Endothelial cell of umbilical vein (primary cell): ENCODE results near the gene CDCA5. TPM values are rescaled to one million over a fixed set of nuclear protein-coding genes. Genes with fewer than 3 reads are reported as not detected.
A peak's percentile ranks its signal among the peaks of the same experiment; 100 is the strongest.

Source experiments
- BruUV-seq: library from RNA; stranded (reverse); fragments of 400-500 nt; replicated peaks from 2 replicates; lab custom pipeline; 2021; lab: Mats Ljungman, UMichigan
- CTCF ChIA-PET: fragments of 300-600, 350-600 bp; sonication (Branson Sonifier 250); formaldehyde crosslinking; loops from one replicate; lab custom pipeline; 2021; ENCODE audit warnings: antibody characterized with exemption, inconsistent platforms; lab: Charles Lee
- POLR2A ChIA-PET: fragments of 300-600, 350-600 bp; sonication (Branson Sonifier 250); formaldehyde crosslinking; loops from one replicate; lab custom pipeline; 2021; ENCODE audit warnings: antibody characterized with exemption, inconsistent platforms; lab: Charles Lee
- DNase-seq: peaks from one replicate; pipeline ENCODE4 v3.0.0-alpha.2; 2011; ENCODE audit warnings: low read depth, low spot score
- FAIRE-seq: peaks from 2 replicates; lab custom pipeline; 2011; peaks lifted over from hg19 to GRCh38; lab: Jason Lieb, UNC
- H2AFZ ChIP-seq: 2 replicates; pipeline ENCODE4 v1.6.0; 2012; ENCODE audit warnings: low read depth, low read length, control low read depth, inconsistent platforms
- H3K27ac ChIP-seq: 2 replicates; pipeline ENCODE4 v1.5.1; 2011; ENCODE audit warnings: low read depth, mild to moderate bottlenecking, control low read depth, low read length, moderate library complexity; ENCODE audit not compliant: insufficient read depth
- H3K27me3 ChIP-seq, 2 experiments: 2 replicates each; pipeline versions ENCODE4 v1.6.0 to v1.6.1; 2011; ENCODE audit warnings: low read length in 2 of 2, mixed read lengths in 1 of 2; ENCODE audit not compliant: control insufficient read depth in 2 of 2, insufficient read depth in 2 of 2
- H3K36me3 ChIP-seq, 2 experiments: 2 replicates in 1 of 2; 3 replicates in 1 of 2; pipeline ENCODE4 v1.5.1; 2011; ENCODE audit warnings: low read length in 2 of 2, mild to moderate bottlenecking in 1 of 2, moderate library complexity in 1 of 2; ENCODE audit not compliant: control insufficient read depth in 2 of 2, insufficient read depth in 2 of 2; ENCODE audit errors: extremely low read depth in 1 of 2
- H3K4me1 ChIP-seq: 3 replicates; pipeline ENCODE4 v1.5.1; 2011; ENCODE audit warnings: mild to moderate bottlenecking, low read length; ENCODE audit not compliant: control insufficient read depth, insufficient read depth; ENCODE audit errors: extremely low read depth
- H3K4me2 ChIP-seq: 2 replicates; pipeline ENCODE4 v1.6.1; 2011; ENCODE audit warnings: low read length, control low read depth, mixed read lengths; ENCODE audit not compliant: insufficient read depth
- H3K4me3 ChIP-seq, 3 experiments: fragments of 200-600 bp in 1 of 3; sonication (generic), shearing (Covaris generic) in 1 of 3; replicated peaks in 1 of 3; 2 replicates each; pipeline ENCODE4 v1.5.1; 2011 to 2016; ENCODE audit warnings: control low read depth in 3 of 3, low read length in 3 of 3, mild to moderate bottlenecking in 2 of 3, inconsistent platforms in 1 of 3, low read depth in 1 of 3, moderate library complexity in 1 of 3; ENCODE audit not compliant: insufficient read depth in 1 of 3
- H3K79me2 ChIP-seq: 2 replicates; pipeline ENCODE4 v1.6.0; 2012; ENCODE audit warnings: low read length, inconsistent platforms; ENCODE audit not compliant: control insufficient read depth, insufficient read depth
- H3K9ac ChIP-seq: replicated peaks from 2 replicates; pipeline ENCODE3; 2011; ENCODE audit warnings: low read length, control low read depth; ENCODE audit not compliant: insufficient read depth; ENCODE audit errors: extremely low read depth
- H3K9me1 ChIP-seq: replicated peaks from 3 replicates; pipeline ENCODE4 v1.6.0; 2011; ENCODE audit warnings: mild to moderate bottlenecking, low read length; ENCODE audit not compliant: control insufficient read depth, insufficient read depth; ENCODE audit errors: extremely low read depth
- H3K9me3 ChIP-seq: replicated peaks from 2 replicates; pipeline ENCODE4 v1.5.1; 2012; ENCODE audit warnings: low read length, inconsistent platforms; ENCODE audit not compliant: control insufficient read depth, insufficient read depth
- H4K20me1 ChIP-seq: replicated peaks from 2 replicates; pipeline ENCODE3; 2011; ENCODE audit warnings: mild to moderate bottlenecking, low read length; ENCODE audit not compliant: control insufficient read depth, insufficient read depth; ENCODE audit errors: extremely low read depth
- EZH2 ChIP-seq: IDR thresholded peaks from 2 replicates; pipeline ENCODE4 v1.6.1; 2012; ENCODE audit warnings: borderline replicate concordance, low read depth, mild to moderate bottlenecking, moderate library complexity, low read length, inconsistent platforms; ENCODE audit not compliant: severe bottlenecking
- FOS ChIP-seq: IDR thresholded peaks from 2 replicates; pipeline ENCODE4 v1.6.1; 2011; ENCODE audit warnings: mild to moderate bottlenecking, low read length, moderate library complexity, borderline replicate concordance; ENCODE audit not compliant: insufficient read depth
- GATA2 ChIP-seq: IDR thresholded peaks from 2 replicates; pipeline ENCODE4 v1.7.0; 2011; ENCODE audit warnings: low read depth, mild to moderate bottlenecking, moderate library complexity, mixed read lengths, low read length; ENCODE audit not compliant: insufficient read length, insufficient read depth
- JUN ChIP-seq: IDR thresholded peaks from 2 replicates; pipeline ENCODE4 v1.6.1; 2011; ENCODE audit warnings: borderline replicate concordance, low read depth; ENCODE audit not compliant: insufficient read length, insufficient read depth
- MYC ChIP-seq: IDR thresholded peaks from one replicate; pipeline ENCODE4 v1.6.1; 2011; ENCODE audit warnings: mild to moderate bottlenecking, low read depth, low read length
- POLR2A ChIP-seq: IDR thresholded peaks from 2 replicates; pipeline ENCODE4 v1.6.1; 2012; ENCODE audit warnings: low read depth, mild to moderate bottlenecking, control low read depth, low read length
- POLR2AphosphoS5 ChIP-seq: IDR thresholded peaks from 2 replicates; pipeline ENCODE4 v1.6.1; 2012; ENCODE audit warnings: low read depth, mild to moderate bottlenecking, control low read depth, low read length, moderate library complexity; ENCODE audit not compliant: insufficient read depth
- dilution Hi-C: fragments of 300-500 bp; cut with MboI; formaldehyde crosslinking; loops from one replicate; pipeline ENCODE4 v1.15.0; 2019; ENCODE audit warnings: low sequenced_read_pairs; ENCODE audit not compliant: extremely low pct_ligation_motif_present
- intact Hi-C: fragments of 100-400 bp; cut with micrococcal nuclease; formaldehyde crosslinking; loops from one replicate; pipeline ENCODE4 v1.10.0; 2022
- polyA plus RNA-seq, 4 experiments: library from polyadenylated mRNA; depleted of rRNA in 3 of 4; stranded (reverse) in 3 of 4; unstranded in 1 of 4; fragments of >200 nt; gene quantifications; 2 replicates each; pipeline versions ENCODE4 v1.2.1 to v1.2.3, GENCODE V29; 2011 to 2012; ENCODE audit warnings: missing spikeins in 1 of 4
- total RNA-seq: library from RNA; stranded (reverse); gene quantifications from 2 replicates; pipeline ENCODE4 v1.2.3, GENCODE V29; 2021
- TF ChIP-seq, protein P1 (sequence below), 2 donors: IDR thresholded peaks; 1 replicate in 1 of 2; 2 replicates in 1 of 2; pipeline ENCODE4 v1.5.1; 2011; ENCODE audit warnings: low read length in 2 of 2, mild to moderate bottlenecking in 2 of 2, moderate library complexity in 2 of 2, control low read depth in 1 of 2, inconsistent platforms in 1 of 2, low read depth in 1 of 2; ENCODE audit not compliant: insufficient read depth in 1 of 2; ENCODE audit errors: extremely low read depth in 1 of 2
- TF ChIP-seq, protein P2 (sequence below): IDR thresholded peaks from 2 replicates; pipeline ENCODE4 v1.6.1; 2011; ENCODE audit not compliant: insufficient read depth, insufficient read length

CDCA5 gene
- total and polyA plus RNA-seq, 2 donors (not counting 3 experiments of a cell fraction or from before 2014, with no cell fraction given): 16.4 to 35.7 TPM

DNA sequence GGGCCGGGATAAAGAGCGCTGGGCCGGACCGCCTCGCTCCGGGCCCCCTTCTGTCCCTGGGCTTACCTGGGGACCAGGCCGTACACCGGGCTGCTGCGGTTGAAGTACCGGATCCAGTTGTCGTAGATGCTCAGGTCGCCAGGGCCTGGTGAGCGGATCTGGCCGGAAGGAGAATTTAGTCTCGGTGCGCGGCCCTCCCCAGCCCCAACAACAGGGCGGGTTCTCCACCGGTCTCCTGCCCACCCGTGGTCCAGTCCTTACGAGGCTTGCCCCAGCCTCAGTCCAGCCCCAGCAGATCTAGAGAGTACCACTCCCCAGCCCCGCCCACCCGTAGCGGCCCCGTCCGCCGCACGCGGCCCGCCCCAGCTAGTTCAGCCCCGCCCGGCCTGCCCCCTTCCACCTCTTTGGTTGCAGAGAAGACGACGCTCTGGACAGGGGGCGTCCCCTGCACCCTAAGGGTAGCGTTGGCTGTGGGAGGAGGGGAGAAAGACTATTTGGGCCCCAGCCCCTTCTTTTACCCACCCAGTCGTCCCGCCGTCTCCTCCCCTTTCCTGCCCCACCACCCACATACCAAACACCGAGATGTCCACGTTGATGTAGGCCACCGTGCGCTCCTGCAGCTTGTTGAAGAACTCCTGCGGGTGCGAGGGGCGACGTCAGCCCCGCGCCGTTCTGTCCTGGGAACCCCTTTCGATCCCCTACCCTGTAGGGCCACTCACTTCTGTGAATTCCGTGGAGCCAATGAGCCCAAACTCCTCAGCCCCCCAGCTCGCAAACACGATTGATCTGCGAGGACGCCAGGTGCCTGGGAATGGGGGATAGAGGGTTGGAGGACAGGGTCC, 36.0 kb downstream of the CDCA5 start:
- no peaks in the 10 kb centered on the region for H3K79me2 ChIP-seq
- H3K27ac ChIP-seq: no peak overlapping the region
- H3K36me3 ChIP-seq: peaks cover 0 to 8% of the 10 kb centered on the region in 2 experiments
- CTCF ChIA-PET: interaction anchor here (1.2 kb wide), 1 partner anchor 51 kb away, joined by 3 read pairs; the partner anchor contains the start of gene BATF2
- no peaks in the 10 kb centered on the region for H3K9me1 ChIP-seq
- dilution Hi-C loops: no loop called here
- BruUV-seq: no TSS peak
- H3K4me1 ChIP-seq: peaks cover 6% of the 10 kb centered on the region
- H3K4me2 ChIP-seq: peak overlapping the region; percentile 42
- no peak for DNase-seq
- TF ChIP-seq FOS: no peak
- TF ChIP-seq, protein P1, sequence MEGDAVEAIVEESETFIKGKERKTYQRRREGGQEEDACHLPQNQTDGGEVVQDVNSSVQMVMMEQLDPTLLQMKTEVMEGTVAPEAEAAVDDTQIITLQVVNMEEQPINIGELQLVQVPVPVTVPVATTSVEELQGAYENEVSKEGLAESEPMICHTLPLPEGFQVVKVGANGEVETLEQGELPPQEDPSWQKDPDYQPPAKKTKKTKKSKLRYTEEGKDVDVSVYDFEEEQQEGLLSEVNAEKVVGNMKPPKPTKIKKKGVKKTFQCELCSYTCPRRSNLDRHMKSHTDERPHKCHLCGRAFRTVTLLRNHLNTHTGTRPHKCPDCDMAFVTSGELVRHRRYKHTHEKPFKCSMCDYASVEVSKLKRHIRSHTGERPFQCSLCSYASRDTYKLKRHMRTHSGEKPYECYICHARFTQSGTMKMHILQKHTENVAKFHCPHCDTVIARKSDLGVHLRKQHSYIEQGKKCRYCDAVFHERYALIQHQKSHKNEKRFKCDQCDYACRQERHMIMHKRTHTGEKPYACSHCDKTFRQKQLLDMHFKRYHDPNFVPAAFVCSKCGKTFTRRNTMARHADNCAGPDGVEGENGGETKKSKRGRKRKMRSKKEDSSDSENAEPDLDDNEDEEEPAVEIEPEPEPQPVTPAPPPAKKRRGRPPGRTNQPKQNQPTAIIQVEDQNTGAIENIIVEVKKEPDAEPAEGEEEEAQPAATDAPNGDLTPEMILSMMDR (IDR thresholded peaks at IDR 0.05; ENCODE audit: extremely low read depth in 1 of 2, insufficient read depth in 1 of 2, low read depth in 1 of 2, low read length in 2 of 2): no peak
- intact Hi-C loops: no loop called here
- no peak overlapping the region for H3K9ac ChIP-seq
- FAIRE-seq: no peak
- peak overlapping the region; percentile 13 to 42 (median 19) for H3K4me3 ChIP-seq
- no peaks in the 10 kb centered on the region for H3K9me3 ChIP-seq
- peak overlapping the region; percentile 88 for H2AFZ ChIP-seq
- no peaks in the 10 kb centered on the region for H3K27me3 ChIP-seq
- H4K20me1 ChIP-seq: no peaks in the 10 kb centered on the region
- POLR2A ChIA-PET: no interaction called here

DNA sequence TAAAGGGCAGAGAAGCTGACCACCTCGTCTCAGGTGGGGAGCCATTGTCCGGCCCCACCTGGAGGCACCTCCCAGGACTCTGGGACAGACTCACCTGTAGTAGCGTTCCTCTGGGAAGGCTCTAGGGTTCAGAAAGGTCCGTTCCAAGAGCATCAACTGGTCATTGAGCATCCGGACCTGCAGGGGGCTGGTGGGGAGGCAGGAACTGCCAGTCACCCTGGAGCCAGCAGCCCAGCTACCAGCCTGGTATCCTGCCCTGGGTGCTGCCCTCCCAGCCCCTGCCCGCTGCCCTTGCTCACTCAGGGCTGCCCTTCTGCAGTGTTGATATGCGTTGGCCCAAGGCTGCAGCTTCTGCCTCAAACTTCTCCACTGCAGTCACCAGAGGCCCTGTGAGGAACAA, 38.1 kb downstream of the CDCA5 start:
- no peak for TF ChIP-seq EZH2
- TF ChIP-seq, protein P1 (IDR thresholded peaks at IDR 0.05; ENCODE audit: extremely low read depth in 1 of 2, insufficient read depth in 1 of 2, low read depth in 1 of 2, low read length in 2 of 2): no peak
- TF ChIP-seq JUN: no peak
- TF ChIP-seq, protein P2, sequence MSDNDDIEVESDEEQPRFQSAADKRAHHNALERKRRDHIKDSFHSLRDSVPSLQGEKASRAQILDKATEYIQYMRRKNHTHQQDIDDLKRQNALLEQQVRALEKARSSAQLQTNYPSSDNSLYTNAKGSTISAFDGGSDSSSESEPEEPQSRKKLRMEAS: no peak
- no peak for TF ChIP-seq MYC
- no peak for TF ChIP-seq FOS
- TF ChIP-seq GATA2: no peak
- TF ChIP-seq POLR2A: no peak
- TF ChIP-seq POLR2AphosphoS5: no peak
- H3K9me3 ChIP-seq: no peaks in the 10 kb centered on the region
- no peak overlapping the region for H3K27ac ChIP-seq
- intact Hi-C loops: no loop called here
- no peak overlapping the region for H2AFZ ChIP-seq
- ChIA-PET POLR2A (interaction anchor here (0.7 kb wide), 1 partner anchor 10 kb away, joined by 3 read pairs; no protein-coding TSS in a partner anchor), CTCF (interaction anchor here (0.8 to 1.0 kb wide), 2 partner anchors 19 to 31 kb away, joined by 3 read pairs; partner anchors contain the start of genes ARL2 and SNX15)
- FAIRE-seq: no peak
- dilution Hi-C loops: no loop called here
- H3K9ac ChIP-seq: no peak overlapping the region
- no peak for DNase-seq
- H3K79me2 ChIP-seq: no peaks in the 10 kb centered on the region
- H3K9me1 ChIP-seq: no peaks in the 10 kb centered on the region
- BruUV-seq: no TSS peak
- no peak overlapping the region for H3K4me2 ChIP-seq
- H4K20me1 ChIP-seq: no peaks in the 10 kb centered on the region
- no peak overlapping the region for H3K4me3 ChIP-seq
- peaks cover 0 to 8% of the 10 kb centered on the region in 2 experiments for H3K36me3 ChIP-seq
- peaks cover 13% of the 10 kb centered on the region for H3K4me1 ChIP-seq
- H3K27me3 ChIP-seq: no peaks in the 10 kb centered on the region
